ENCODE measurements around the gene GPR153. TPM values are rescaled to one million over a fixed set of nuclear protein-coding genes. Genes with fewer than 3 reads are reported as not detected.
A peak's percentile ranks its signal among the peaks of the same experiment; 100 is the strongest.

GPR153 gene
- polyA plus RNA-seq, 4 donors: 6.5 to 34.9 (median 22.3) TPM

- FAIRE-seq (no peak), DNase-seq (peak in 1 of 2 donors; percentile 48)
- Histone ChIP-seq H3K36me3 (ENCODE audit: control insufficient read depth in 3 of 3, insufficient read depth in 2 of 3, low read depth in 1 of 3, low read length in 3 of 3) (no peaks in the 10 kb centered on the region), H3K4me1 (ENCODE audit: control insufficient read depth in 3 of 3, insufficient read depth in 2 of 3, low read depth in 1 of 3, low read length in 2 of 3) (peaks cover 2 to 43% (median 4%) of the 10 kb centered on the region in 3 donors), H3K9me3 (ENCODE audit: control insufficient read depth in 2 of 2, insufficient read depth in 1 of 2, low read depth in 1 of 2, low read length in 1 of 2) (no peaks in the 10 kb centered on the region), H3K27me3 (ENCODE audit: control insufficient read depth in 3 of 3, insufficient read depth in 3 of 3, low read length in 3 of 3) (peaks cover 13 to 61% (median 34%) of the 10 kb centered on the region in 3 donors), H3K4me3 (ENCODE audit: low read depth in 1 of 3, low read length in 3 of 3) (no peak overlapping the region), H3K27ac (ENCODE audit: low read depth in 1 of 3, low read length in 2 of 3) (no peak overlapping the region)
- WGBS, 3 donors: 1 to 3% (median 1%) methylated on average over 56 to 99 of the region's 99 CpGs
Measured at GRCh38 chr1:6241887-6242740, 18.8 kb downstream of the GPR153 start.

GRCh38 chr1:6241107-6241886 is 19.6 kb downstream of the GPR153 start:
- FAIRE-seq (no peak), DNase-seq (no peak)
- Histone ChIP-seq H3K36me3 (ENCODE audit: control insufficient read depth in 3 of 3, insufficient read depth in 2 of 3, low read depth in 1 of 3, low read length in 3 of 3) (no peaks in the 10 kb centered on the region), H3K27ac (ENCODE audit: low read depth in 1 of 3, low read length in 2 of 3) (no peak overlapping the region), H3K27me3 (ENCODE audit: control insufficient read depth in 3 of 3, insufficient read depth in 3 of 3, low read length in 3 of 3) (peaks cover 13 to 54% (median 34%) of the 10 kb centered on the region in 3 donors), H3K4me1 (ENCODE audit: control insufficient read depth in 3 of 3, insufficient read depth in 2 of 3, low read depth in 1 of 3, low read length in 2 of 3) (peaks cover 2 to 35% (median 4%) of the 10 kb centered on the region in 3 donors), H3K4me3 (ENCODE audit: low read depth in 1 of 3, low read length in 3 of 3) (no peak overlapping the region), H3K9me3 (ENCODE audit: control insufficient read depth in 2 of 2, insufficient read depth in 1 of 2, low read depth in 1 of 2, low read length in 1 of 2) (no peaks in the 10 kb centered on the region)
- 29 to 47% (median 44%) methylated on average over 33 of the region's 33 CpGs for WGBS, 3 donors

- 30 to 45% (median 43%) methylated on average over 17 of the region's 17 CpGs for WGBS, 3 donors
- H3K27ac ChIP-seq (ENCODE audit: low read depth in 1 of 3, low read length in 2 of 3): peak overlapping the region in 1 of 3 donors; percentile 40
- H3K4me3 ChIP-seq (ENCODE audit: low read depth in 1 of 3, low read length in 3 of 3): no peak overlapping the region
- H3K27me3 ChIP-seq (ENCODE audit: control insufficient read depth in 3 of 3, insufficient read depth in 3 of 3, low read length in 3 of 3): peaks cover 13 to 46% (median 34%) of the 10 kb centered on the region in 3 donors
- peak in 1 of 2 donors; percentile 70 for DNase-seq
- no peaks in the 10 kb centered on the region for H3K36me3 ChIP-seq (ENCODE audit: control insufficient read depth in 3 of 3, insufficient read depth in 2 of 3, low read depth in 1 of 3, low read length in 3 of 3)
- no peaks in the 10 kb centered on the region for H3K9me3 ChIP-seq (ENCODE audit: control insufficient read depth in 2 of 2, insufficient read depth in 1 of 2, low read depth in 1 of 2, low read length in 1 of 2)
- peaks cover 0 to 27% (median 2%) of the 10 kb centered on the region in 3 donors for H3K4me1 ChIP-seq (ENCODE audit: control insufficient read depth in 3 of 3, insufficient read depth in 2 of 3, low read depth in 1 of 3, low read length in 2 of 3)
- no peak for FAIRE-seq
Measured at GRCh38 chr1:6239950-6240768, 20.7 kb downstream of the GPR153 start.

- no peak overlapping the region for H3K27ac ChIP-seq (ENCODE audit: low read depth in 1 of 3, low read length in 2 of 3)
Measured at GRCh38 chr1:6239213-6239752, 21.6 kb downstream of the GPR153 start.

GRCh38 chr1:6237093-6237492 is 23.8 kb downstream of the GPR153 start:
- Histone ChIP-seq H3K27me3 (ENCODE audit: control insufficient read depth in 3 of 3, insufficient read depth in 3 of 3, low read length in 3 of 3) (peaks cover 6 to 23% (median 14%) of the 10 kb centered on the region in 3 donors), H3K36me3 (ENCODE audit: control insufficient read depth in 3 of 3, insufficient read depth in 2 of 3, low read depth in 1 of 3, low read length in 3 of 3) (peaks cover 2 to 21% (median 4%) of the 10 kb centered on the region in 3 donors), H3K9me3 (ENCODE audit: control insufficient read depth in 2 of 2, insufficient read depth in 1 of 2, low read depth in 1 of 2, low read length in 1 of 2) (no peaks in the 10 kb centered on the region), H3K4me1 (ENCODE audit: control insufficient read depth in 3 of 3, insufficient read depth in 2 of 3, low read depth in 1 of 3, low read length in 2 of 3) (peaks cover 1 to 37% (median 3%) of the 10 kb centered on the region in 3 donors), H3K4me3 (ENCODE audit: low read depth in 1 of 3, low read length in 3 of 3) (no peak overlapping the region), H3K27ac (ENCODE audit: low read depth in 1 of 3, low read length in 2 of 3) (no peak overlapping the region)
- FAIRE-seq (no peak), DNase-seq (no peak)
- WGBS, 3 donors: 88 to 91% (median 89%) methylated on average over 4 of the region's 4 CpGs

More at GRCh38 chr1:6239213-6239752, 21.6 kb downstream of the GPR153 start:
- Histone ChIP-seq H3K9me3 (ENCODE audit: control insufficient read depth in 2 of 2, insufficient read depth in 1 of 2, low read depth in 1 of 2, low read length in 1 of 2) (no peaks in the 10 kb centered on the region), H3K4me3 (ENCODE audit: low read depth in 1 of 3, low read length in 3 of 3) (no peak overlapping the region), H3K36me3 (ENCODE audit: control insufficient read depth in 3 of 3, insufficient read depth in 2 of 3, low read depth in 1 of 3, low read length in 3 of 3) (peaks cover 0 to 4% (median 0%) of the 10 kb centered on the region in 3 donors), H3K27me3 (ENCODE audit: control insufficient read depth in 3 of 3, insufficient read depth in 3 of 3, low read length in 3 of 3) (peaks cover 13 to 41% (median 29%) of the 10 kb centered on the region in 3 donors), H3K4me1 (ENCODE audit: control insufficient read depth in 3 of 3, insufficient read depth in 2 of 3, low read depth in 1 of 3, low read length in 2 of 3) (peaks cover 2 to 36% (median 3%) of the 10 kb centered on the region in 3 donors)
- no peak for DNase-seq
- WGBS, 3 donors: 39 to 71% (median 67%) methylated on average over 7 of the region's 7 CpGs
- no peak for FAIRE-seq

- peak overlapping the region; percentile 48 to 87 (median 64) for H3K27ac ChIP-seq (ENCODE audit: low read depth in 1 of 3, low read length in 2 of 3)
Measured at GRCh38 chr1:6235296-6235677, 25.6 kb downstream of the GPR153 start.

GRCh38 chr1:6234502-6235295 is 26.2 kb downstream of the GPR153 start:
- Histone ChIP-seq H3K27me3 (ENCODE audit: control insufficient read depth in 3 of 3, insufficient read depth in 3 of 3, low read length in 3 of 3) (peaks cover 0 to 2% (median 0%) of the 10 kb centered on the region in 3 donors), H3K4me3 (ENCODE audit: low read depth in 1 of 3, low read length in 3 of 3) (peak overlapping the region in 2 of 3 donors; percentile 75 to 97), H3K36me3 (ENCODE audit: control insufficient read depth in 3 of 3, insufficient read depth in 2 of 3, low read depth in 1 of 3, low read length in 3 of 3) (peaks cover 2 to 42% (median 9%) of the 10 kb centered on the region in 3 donors), H3K27ac (ENCODE audit: low read depth in 1 of 3, low read length in 2 of 3) (peak overlapping the region in 1 of 3 donors; percentile 48), H3K9me3 (ENCODE audit: control insufficient read depth in 2 of 2, insufficient read depth in 1 of 2, low read depth in 1 of 2, low read length in 1 of 2) (no peaks in the 10 kb centered on the region), H3K4me1 (ENCODE audit: control insufficient read depth in 3 of 3, insufficient read depth in 2 of 3, low read depth in 1 of 3, low read length in 2 of 3) (peaks cover 0 to 15% (median 3%) of the 10 kb centered on the region in 3 donors)
- FAIRE-seq (no peak), DNase-seq (no peak)
- WGBS, 3 donors: 35 to 43% (median 41%) methylated on average over 20 of the region's 20 CpGs

More at GRCh38 chr1:6235296-6235677, 25.6 kb downstream of the GPR153 start:
- DNase-seq (peak; percentile 66 to 82), FAIRE-seq (no peak)
- H3K27me3 ChIP-seq (ENCODE audit: control insufficient read depth in 3 of 3, insufficient read depth in 3 of 3, low read length in 3 of 3): peaks cover 0 to 5% (median 2%) of the 10 kb centered on the region in 3 donors
- peaks cover 0 to 21% (median 3%) of the 10 kb centered on the region in 3 donors for H3K4me1 ChIP-seq (ENCODE audit: control insufficient read depth in 3 of 3, insufficient read depth in 2 of 3, low read depth in 1 of 3, low read length in 2 of 3)
- H3K4me3 ChIP-seq (ENCODE audit: low read depth in 1 of 3, low read length in 3 of 3): peak overlapping the region; percentile 75 to 97 (median 90)
- H3K36me3 ChIP-seq (ENCODE audit: control insufficient read depth in 3 of 3, insufficient read depth in 2 of 3, low read depth in 1 of 3, low read length in 3 of 3): peaks cover 2 to 36% (median 9%) of the 10 kb centered on the region in 3 donors
- H3K9me3 ChIP-seq (ENCODE audit: control insufficient read depth in 2 of 2, insufficient read depth in 1 of 2, low read depth in 1 of 2, low read length in 1 of 2): no peaks in the 10 kb centered on the region
- WGBS, 3 donors: 0 to 1% (median 0%) methylated on average over 14 to 30 of the region's 30 CpGs

All from small intestine (tissue), 7 donors.